GM21723 (cell line): ENCODE results near the gene PABPC1L.

ENCODE experiments used
- ATAC-seq: cut with Tn5 transposase; IDR thresholded peaks from one replicate; pipeline ENCODE4 v1.9.1; 2021; ENCODE audit warnings: mild to moderate bottlenecking, moderate library complexity; ENCODE audit not compliant: unreplicated experiment

The PABPC1L gene

DNA sequence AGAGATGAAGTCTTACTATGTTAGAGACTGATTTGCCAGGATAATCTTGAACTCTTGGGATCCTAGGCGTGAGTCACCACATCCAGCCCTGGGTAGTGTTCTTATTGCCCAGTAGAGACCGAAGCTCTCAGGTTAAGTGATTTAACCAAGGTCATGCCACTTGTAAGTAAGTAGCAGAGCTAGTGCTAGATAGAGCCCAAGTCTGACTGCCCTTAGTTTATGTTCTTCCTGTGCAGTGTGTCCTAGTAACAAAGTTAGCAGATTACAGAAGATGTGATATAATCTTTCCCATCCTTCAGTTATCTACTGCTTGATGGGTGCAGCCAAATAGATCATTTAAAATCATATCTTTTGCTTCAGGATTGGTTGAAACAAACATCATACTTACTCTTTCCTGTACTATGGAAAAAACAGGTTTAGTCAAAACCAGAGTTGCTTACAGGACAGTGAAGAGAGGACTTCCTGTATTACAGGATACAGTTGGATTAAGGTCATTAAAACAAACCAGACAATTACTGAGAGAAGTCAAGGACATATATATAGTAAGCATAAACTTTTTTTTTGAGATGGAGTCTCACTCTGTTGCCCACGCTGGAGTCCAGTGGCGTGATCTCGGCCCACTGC is 9.5 kb upstream of the PABPC1L start:
- ATAC-seq = no peak

DNA sequence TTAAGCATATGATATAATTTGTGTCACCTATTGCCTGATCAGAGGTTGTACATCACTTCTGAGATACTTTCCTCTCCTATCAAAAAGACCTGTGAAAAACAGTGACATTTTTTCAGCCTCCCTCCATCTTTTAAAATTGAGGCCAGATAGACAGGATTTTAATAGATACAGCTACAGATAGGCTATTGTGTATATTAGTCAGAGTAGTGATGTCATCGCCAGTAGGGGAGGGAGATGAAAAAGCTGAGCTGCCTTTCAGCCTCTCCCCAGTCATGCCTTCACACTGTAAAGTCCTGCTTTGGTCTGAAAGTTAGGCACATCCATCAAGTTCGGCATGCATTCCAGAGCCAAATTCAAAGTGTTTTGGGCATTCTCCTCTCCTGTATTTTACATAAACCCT is 7.9 kb upstream of the PABPC1L start:
- ATAC-seq = no peak

DNA sequence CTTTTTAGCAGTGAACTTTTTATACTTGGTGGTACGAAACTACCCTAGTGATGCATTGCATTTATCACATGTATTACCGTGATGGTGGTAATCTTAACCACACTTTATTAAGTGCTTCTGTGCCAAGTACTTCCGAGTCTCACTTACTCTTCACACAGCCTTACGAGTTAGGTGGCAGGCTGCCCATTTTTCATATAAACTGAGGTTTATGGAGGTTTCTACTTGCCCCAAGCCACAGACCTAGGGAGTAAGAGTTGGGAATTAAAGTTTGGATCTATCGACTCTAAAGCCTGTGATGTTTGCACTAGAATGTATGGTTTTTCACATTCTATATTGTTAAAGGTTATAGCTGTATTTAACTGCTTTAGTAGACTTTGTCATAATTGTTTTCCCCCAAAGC is 5.5 kb upstream of the PABPC1L start:
- no peak for ATAC-seq

DNA sequence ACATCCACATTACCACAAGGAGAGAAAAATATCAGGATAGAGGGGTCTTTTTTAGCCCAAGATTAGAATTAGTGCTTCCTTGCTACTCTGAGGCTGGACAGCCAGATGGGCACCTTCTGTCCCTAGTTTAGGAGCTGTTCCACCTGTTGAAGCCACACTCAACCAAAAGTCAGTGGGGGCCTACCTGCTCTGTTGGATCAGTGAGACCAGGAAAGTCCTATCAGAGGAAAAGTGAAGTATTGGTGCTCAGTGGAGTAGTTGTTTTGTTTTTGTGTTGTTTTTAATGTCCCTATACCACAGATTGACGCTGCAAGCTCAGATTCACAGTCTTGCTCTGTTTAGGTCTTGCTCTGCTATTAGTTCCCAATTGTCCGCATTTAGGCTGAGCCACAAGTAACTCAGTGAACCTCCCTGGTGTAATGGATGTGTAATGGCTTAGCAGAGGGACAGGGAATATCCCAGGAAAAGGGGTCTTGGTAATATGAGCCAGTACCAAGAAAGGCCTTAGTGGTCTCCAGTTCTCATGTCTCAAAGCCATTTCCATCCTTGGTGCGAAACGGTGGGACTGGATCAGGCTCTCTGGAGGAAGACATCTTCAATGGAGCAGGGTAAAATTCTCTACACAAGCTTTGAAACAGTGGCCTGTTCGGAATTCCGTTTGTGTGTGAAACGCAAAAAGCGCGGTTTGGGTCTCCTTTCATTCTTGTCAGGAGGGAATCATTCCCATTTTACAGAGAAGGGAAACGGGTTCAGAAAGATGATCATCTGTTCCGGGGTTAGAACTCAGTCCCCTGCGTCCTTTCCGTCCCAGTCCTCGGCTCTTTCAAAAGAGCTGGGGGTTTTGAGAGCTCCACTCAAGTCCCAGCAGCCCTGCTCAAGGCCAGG is 631 bp upstream of the PABPC1L start:
- ATAC-seq = no peak

DNA sequence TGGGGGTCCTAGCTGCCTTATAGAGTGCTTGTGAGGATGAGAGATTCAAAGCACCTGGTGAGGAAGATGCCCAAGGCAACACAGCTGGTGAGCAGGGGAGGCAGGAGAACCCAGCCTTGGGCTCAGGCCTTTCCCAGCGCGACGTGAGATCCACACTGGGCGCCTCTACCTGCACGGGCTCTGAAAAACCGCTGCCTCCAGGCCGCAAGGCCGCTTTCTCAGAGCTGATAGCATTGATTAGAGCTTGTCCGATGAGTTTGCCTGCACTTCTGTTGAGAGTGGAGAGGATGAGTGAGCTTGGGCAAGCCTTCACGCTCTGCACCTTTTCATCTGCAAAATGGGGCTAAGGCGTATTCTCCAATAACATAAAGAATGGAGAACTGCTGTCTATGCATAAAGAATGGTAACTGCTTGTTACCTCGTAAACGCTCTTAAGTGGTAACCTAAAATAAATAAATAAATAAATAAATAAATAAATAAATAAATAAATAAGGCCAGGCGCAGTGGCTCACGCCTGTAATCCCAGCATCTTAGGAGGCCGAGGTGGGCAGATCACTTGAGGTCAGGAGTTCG is 916 bp downstream of the PABPC1L start:
- no peak for ATAC-seq

DNA sequence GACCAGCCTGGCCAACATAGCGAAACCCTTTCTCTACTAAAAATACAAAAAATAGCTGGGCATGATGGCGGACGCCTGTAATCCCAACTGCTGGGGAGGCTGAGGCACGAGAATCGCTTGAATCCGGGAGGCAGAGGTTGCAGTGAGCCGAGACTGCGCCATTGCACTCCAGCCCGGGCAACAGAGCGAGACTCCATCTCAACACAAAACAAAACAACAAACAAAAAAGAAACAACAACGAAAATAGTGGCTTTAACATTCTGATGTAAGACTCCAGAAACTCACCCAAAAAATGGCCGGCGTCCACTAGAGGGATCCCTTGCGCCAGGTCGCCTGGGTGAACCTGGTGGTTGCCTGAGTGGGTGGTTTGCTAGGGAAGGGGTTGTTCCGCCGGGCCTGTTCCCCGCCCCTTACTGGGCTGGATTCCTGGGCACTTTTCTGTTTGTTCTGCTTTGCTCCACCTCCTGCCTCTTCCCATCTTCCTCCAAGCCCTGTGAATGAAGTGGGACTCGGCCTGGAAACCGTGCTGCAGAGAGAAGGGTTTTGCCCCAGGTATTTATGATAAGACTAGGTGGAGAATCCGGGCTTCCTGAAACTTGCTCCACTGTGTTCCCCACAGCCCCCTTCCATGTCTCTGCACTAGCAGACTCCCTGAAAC is 1.5 kb downstream of the PABPC1L start:
- ATAC-seq = no peak

DNA sequence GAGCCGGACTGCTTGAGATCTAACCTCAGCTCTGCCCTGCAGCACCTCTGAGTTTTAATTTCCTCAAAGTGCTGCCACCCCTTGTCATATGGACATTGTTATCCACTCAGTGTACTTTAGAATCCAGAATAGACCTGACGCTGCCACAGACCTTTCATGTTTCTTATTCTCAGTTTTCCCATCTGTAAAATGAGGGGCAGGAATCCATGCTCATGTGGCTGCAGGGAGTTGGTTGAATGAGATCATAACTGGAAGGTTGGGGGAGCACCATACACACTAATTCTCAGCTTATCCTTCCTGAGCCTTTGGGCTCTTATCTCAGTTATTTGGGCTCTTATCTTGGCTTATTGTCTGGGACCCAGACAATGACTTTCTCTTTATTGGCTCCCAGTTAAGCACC is 2.3 kb downstream of the PABPC1L start:
- no peak for ATAC-seq

DNA sequence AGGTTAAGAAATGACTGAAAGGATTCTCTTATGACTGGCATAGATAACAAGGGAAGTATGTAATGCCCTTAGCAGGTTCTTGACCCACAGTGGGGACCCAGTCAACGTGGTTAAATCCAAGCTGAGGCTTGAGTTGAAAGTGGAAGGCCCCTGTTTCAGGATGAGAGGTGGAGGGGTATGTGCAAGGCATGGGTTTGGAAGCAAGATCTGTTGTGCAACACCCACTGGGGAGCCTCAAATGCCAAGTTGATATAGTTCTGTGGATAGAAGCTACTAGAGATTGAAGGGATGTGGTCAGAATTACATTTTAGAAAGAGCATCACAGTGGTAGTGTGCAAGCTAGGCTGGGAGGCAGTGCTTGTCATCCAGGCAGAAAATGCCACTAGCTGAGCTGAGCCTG is 5.1 kb downstream of the PABPC1L start:
- no peak for ATAC-seq

DNA sequence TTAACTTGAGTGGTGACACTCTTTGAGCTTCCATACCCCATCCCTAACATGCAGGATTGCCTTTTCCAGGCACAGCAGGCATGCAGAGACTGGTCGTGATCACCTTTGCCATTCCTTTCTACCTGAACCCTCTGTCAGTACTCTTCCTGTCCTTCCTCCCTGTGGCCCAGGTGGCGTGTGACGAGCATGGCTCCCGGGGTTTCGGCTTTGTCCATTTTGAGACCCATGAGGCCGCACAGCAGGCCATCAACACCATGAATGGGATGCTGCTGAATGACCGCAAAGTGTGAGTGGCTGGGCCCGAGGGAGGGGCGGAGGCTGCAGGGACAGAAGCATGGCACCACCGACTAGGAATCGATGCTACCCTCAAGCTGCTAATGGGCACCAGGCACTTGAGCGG is 6.7 kb downstream of the PABPC1L start:
- ATAC-seq = no peak

DNA sequence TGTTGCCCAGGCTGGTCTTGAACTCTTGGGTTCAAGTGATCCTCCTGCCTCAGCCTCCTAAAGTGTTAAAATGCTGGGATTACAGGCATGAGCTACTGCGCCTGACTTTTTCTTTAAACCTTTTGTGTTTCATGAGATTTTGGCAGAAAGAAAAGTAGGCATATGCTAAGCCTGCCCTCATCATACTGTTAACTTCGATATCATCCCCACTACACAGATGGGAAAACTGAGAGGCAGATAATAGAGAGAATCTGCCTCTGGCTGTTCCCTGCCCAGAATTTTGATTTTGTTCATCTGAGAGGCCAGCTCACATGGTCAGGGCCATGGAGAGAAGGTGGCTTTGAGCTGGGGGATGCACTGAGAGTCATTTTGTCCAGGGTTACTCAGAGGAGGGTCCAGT is 7.5 kb downstream of the PABPC1L start:
- ATAC-seq = no peak

DNA sequence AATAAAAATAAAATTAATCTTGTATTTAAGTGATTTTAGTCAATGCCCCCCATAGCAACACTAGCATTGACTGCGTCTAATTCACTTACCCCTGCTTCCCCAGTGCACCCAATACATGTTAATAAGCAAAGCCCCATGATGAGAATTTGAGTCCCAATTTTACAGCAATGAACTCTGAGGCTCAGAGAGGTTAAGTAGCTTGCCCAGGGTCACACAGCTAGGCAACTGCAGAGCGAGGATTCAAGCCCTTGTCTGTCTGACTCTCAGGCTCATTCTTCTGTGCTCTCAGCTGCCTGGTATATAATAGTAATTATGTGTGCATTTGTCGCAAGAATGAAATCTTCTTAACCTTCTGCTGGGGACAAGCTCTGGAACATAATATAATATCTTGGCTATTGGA is 8.5 kb downstream of the PABPC1L start:
- no peak for ATAC-seq

DNA sequence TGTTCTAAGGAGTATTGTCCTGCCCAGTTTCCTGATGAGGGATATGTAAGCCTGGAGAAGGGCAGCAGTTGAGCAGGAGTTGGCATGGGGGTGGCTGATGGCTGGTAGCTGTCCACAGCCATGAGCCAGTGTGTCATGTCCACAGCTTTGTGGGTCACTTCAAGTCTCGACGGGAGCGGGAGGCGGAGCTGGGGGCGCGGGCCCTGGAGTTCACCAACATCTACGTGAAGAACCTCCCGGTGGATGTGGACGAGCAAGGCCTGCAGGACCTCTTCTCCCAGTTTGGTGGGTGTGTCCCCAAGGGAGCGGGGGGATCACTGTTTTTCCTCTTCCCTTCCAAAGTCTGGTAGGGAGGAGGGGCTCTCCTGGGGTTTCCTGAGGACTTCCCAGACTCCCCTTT is 8.9 kb downstream of the PABPC1L start:
- no peak for ATAC-seq

DNA sequence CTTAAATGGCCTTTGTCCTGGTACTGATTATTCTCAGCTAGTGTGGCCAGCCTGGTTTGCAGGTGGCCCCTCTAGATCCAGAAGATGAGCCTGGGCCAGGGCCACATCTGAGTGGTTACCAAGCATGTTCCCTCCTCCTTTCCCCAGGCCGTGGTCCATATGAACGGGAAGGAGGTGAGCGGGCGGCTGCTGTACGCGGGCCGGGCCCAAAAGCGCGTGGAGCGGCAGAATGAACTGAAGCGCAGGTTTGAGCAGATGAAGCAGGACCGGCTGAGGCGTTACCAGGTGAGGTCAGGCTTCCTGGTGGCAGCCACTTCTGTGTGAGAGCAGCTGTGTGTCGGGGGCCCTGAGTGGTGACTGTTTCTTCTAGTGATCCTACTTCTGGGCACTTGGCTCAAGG is 11.6 kb downstream of the PABPC1L start:
- no peak for ATAC-seq

DNA sequence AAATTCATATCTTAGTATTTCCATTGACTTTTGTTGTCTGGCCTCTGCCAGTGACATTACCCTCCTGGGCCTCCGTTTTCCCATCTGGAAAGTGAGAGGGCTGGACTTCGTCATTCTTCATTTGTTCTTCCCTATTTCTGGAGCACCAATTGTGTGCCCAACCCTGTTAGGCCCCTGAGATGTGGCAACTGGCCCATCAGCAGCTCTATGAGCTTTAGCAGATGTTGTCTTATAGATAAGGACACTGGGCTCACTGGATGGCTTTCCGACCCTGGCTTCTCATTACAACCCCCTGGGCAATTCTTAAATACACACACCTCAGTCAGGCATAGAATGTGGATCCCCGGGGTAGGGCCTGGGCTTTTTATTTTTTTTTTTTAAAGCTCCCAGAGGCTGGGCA is 14.7 kb downstream of the PABPC1L start:
- ATAC-seq = no peak

DNA sequence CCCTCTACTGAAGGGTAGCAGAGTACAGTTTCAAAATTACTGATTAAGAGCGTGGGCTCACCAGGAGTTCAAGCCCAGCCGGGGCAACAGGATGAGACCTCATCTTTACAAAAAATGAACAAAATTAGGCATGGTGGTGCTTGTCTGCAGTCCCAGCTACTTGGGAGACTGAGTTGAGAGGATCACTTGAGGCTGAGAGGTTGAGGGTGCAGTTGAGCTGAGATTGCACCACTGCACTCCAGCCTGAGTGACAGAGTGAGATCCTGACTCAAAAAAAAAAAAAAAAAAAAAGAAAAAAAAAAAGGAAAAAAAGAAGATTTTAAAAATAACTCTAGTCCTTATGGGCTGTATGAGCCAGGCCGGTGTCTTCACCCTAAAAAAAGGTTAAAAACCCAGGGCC is 18.7 kb downstream of the PABPC1L start:
- no peak for ATAC-seq

DNA sequence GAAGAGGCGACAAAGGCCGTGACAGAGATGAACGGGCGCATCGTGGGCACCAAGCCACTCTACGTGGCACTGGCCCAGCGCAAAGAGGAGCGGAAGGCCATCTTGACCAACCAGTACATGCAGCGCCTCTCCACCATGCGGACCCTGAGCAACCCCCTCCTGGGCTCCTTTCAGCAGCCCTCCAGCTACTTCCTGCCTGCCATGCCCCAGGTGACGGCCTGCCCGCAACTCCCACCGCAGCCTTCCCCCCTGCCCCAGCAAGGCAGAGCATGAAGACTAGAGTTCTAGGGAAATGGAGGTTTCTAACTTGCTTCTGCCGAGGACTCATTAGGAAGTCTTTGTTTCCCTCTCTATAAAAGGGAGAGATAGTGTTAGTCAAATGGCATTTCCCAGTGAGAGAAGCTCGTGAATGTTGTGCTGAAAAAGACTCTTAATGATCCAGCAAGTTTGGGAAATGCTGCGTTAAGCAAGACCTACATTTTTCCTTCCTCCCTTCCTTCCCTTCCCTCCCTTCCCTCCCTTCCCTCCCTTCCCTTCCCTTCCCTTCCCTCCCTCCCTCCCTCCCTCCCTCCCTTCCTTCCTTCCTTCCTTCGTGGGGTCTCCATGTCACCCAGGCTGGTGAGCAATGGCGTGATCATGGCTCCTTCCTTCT is 20.8 kb downstream of the PABPC1L start:
- ATAC-seq = no peak

DNA sequence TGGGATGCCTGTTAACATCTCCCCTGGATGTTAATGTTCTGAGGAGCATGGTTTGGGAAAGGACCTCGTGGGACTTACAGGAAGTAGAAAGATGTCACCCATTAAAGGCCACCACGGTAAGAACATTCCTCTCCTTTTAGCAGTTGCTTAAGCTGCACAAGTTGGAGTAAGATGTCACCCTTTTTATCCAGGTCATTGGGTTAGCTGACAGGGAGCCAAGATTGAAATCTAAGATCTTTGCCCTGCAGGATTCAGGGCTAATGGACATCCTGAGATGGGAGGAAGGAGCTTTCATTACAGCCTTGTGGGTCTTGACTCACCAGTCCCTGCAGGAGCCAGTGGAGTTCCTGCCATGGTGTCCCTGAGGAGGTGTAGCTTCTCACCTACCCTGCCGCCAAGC is 22.1 kb downstream of the PABPC1L start:
- ATAC-seq = no peak

DNA sequence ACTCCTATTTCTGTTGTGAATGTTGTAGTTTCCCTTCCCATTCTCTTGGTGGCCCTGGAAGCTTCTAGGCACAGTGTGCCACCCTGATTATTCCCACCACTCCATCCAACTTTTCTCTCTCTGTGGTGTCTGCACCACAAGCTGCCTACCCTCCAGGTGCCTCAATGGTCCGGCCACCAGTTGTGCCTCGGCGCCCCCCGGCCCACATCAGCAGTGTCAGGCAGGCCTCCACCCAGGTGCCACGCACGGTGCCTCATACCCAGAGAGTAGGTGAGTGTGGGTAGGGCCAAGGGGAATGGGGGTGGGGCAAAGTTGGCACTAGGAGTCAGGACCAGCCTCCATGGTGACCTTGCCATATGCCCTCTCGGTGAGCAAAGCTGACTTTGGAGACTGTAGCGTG is 23.1 kb downstream of the PABPC1L start:
- ATAC-seq = no peak

DNA sequence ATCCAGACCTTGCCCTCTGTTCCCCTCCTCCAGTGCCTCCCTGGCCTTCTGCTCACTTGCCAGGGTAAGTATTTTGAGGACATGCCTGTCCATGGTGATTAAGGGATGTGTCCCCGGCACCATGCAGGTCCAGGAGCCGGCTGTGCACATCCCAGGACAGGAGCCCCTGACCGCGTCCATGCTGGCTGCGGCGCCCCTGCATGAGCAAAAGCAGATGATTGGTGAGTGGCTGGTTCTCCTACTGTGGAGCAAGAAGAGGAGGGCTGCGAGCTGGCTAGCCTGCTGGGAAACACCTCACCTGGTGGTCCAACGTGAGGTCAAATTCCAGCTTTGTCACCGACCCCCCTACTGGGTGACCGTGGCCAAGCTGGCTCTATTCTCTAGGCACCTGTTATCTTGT is 26.6 kb downstream of the PABPC1L start:
- no peak for ATAC-seq

DNA sequence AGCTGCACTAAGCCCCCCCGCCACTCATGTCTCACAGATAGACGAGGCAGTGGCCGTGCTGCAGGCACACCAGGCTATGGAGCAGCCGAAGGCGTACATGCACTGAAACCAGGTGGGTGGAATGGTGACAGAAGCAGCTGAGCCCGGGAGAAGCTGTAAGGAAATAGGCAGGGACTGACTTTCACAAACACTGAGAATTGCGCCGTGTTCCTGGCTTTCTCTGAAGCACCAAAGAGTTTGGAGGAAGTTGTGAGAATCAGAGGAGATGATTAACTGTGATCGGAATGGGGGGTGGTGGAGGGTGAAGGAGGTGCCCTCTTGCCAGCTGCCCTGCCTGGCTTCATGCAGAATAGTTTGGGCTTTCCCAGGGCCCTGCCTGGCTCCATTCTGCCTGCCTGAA is 28.8 kb downstream of the PABPC1L start:
- ATAC-seq = no peak

DNA sequence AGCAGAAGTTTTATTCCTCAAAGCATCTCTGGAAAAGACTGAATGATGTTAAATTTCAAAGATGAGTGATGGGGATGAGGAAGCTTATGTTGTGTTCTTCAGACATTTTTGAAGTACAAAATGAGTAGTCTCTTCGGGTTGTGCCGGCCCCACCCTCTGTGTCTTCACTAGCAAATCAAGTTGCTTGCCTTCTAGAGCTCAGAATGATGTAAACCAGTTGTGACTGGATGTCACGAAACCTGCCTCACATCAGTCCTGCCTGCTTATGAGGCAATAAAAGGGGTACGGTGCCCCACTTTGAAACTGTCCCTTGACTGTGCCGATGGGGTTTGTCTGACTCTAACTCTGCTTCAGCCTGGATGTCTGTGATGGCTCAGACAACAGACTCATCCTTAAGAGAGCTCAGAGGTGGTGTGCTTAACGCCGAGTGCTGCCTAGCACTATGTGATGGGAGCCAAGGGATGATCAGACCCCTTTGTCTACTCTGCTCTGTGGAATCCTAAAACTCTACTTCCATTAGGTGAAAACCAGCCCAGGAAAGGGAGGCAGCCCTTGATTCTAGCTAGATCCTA is 31.3 kb downstream of the PABPC1L start:
- ATAC-seq = no peak
